K562 (cell line): ENCODE measurements around the gene C6orf47. TPM values are rescaled to one million over a fixed set of nuclear protein-coding genes. Genes with fewer than 3 reads are reported as not detected.
A peak's percentile ranks its signal among the peaks of the same experiment; 100 is the strongest.

Source experiments
- ATAC-seq: fragments of 200-7000 bp; cut with Tn5 transposase; 3 replicates; pipeline ENCODE4 v1.9.1; 2020; ENCODE audit warnings: moderate library complexity
- BruUV-seq: library from RNA; stranded (reverse); fragments of 400-500 nt; replicated peaks from 2 replicates; lab custom pipeline; 2021; lab: Mats Ljungman, UMichigan
- CTCF ChIA-PET: fragments of 300-600 bp; formaldehyde crosslinking; extraction: SDS; loops from one replicate; lab custom pipeline; 2021; ENCODE audit warnings: low intra/inter-chr PET ratio; lab: Yijun Ruan, JAX
- POLR2A ChIA-PET: fragments of 300-600, 350-650 bp; sonication (Branson Sonifier 250); formaldehyde crosslinking; extraction: SDS; loops from one replicate; lab custom pipeline; 2021; ENCODE audit warnings: antibody characterized with exemption, inconsistent platforms; lab: Yijun Ruan, JAX
- DNase-seq, 4 experiments: peaks; one replicate each; pipeline versions ENCODE4 v3.0.0 to v3.0.0-alpha.2; 2011 to 2018; ENCODE audit warnings: low spot score in 3 of 4, mixed read lengths in 3 of 4; ENCODE audit errors: extremely low read depth in 1 of 4
- FAIRE-seq: peaks from 2 replicates; lab custom pipeline; 2011; peaks lifted over from hg19 to GRCh38; lab: Jason Lieb, UNC
- H2AFZ ChIP-seq: 2 replicates; pipeline ENCODE4 v1.6.0; 2011; ENCODE audit warnings: low read depth, low read length, control low read depth, inconsistent platforms
- H3K27ac ChIP-seq: fragments of 200-600 bp; 3 replicates; pipeline ENCODE4 v1.8.0; 2011; ENCODE audit warnings: low read depth, mild to moderate bottlenecking, control low read depth, inconsistent platforms, low read length, moderate library complexity, mixed read lengths; ENCODE audit errors: extremely low read depth
- H3K27me3 ChIP-seq, 2 experiments: fragments of 300-600 bp in 1 of 2; 2 replicates in 1 of 2; 3 replicates in 1 of 2; pipeline versions ENCODE4 v1.6.0 to v1.8.0; 2011; ENCODE audit warnings: inconsistent platforms in 2 of 2, low read length in 2 of 2, mild to moderate bottlenecking in 1 of 2, mixed read lengths in 1 of 2, moderate library complexity in 1 of 2; ENCODE audit not compliant: control insufficient read depth in 2 of 2, insufficient read depth in 2 of 2
- H3K36me3 ChIP-seq: fragments of 300-600 bp; 3 replicates; pipeline ENCODE4 v1.8.0; 2011; ENCODE audit warnings: mild to moderate bottlenecking, low read length, inconsistent platforms; ENCODE audit not compliant: control insufficient read depth, insufficient read depth
- H3K4me1 ChIP-seq, 2 experiments: fragments of 200-600 bp in 1 of 2; replicated peaks in 1 of 2; 2 replicates in 1 of 2; 3 replicates in 1 of 2; pipeline versions ENCODE4 v1.5.1 to v1.8.0; 2011; ENCODE audit warnings: inconsistent platforms in 2 of 2, low read length in 2 of 2, mild to moderate bottlenecking in 1 of 2, mixed read lengths in 1 of 2, moderate library complexity in 1 of 2; ENCODE audit not compliant: control insufficient read depth in 2 of 2, insufficient read depth in 2 of 2
- H3K4me2 ChIP-seq: 2 replicates; pipeline ENCODE4 v1.6.1; 2011; ENCODE audit warnings: low read length, control low read depth, inconsistent platforms, mixed read lengths; ENCODE audit not compliant: insufficient read depth
- H3K4me3 ChIP-seq: fragments of 200-600 bp; sonication (generic), shearing (Covaris generic); 2 replicates; pipeline ENCODE4 v1.5.1; 2016; ENCODE audit warnings: control low read depth, inconsistent platforms
- H3K79me2 ChIP-seq: fragments of 200-600 bp; 3 replicates; pipeline ENCODE4 v1.8.0; 2011; ENCODE audit warnings: low read length, inconsistent platforms; ENCODE audit not compliant: control insufficient read depth, insufficient read depth
- H3K9ac ChIP-seq, 2 experiments: 2 replicates each; pipeline versions ENCODE4 v1.6.0 to v1.6.1; 2011; ENCODE audit warnings: low read depth in 2 of 2, low read length in 2 of 2, control low read depth in 1 of 2, inconsistent platforms in 1 of 2, mild to moderate bottlenecking in 1 of 2, mixed read lengths in 1 of 2; ENCODE audit not compliant: insufficient read depth in 1 of 2
- H3K9me1 ChIP-seq: one replicate; pipeline ENCODE4 v1.6.0; 2011; ENCODE audit warnings: inconsistent platforms, mild to moderate bottlenecking, low read length, moderate library complexity; ENCODE audit not compliant: control insufficient read depth, insufficient read depth
- H3K9me3 ChIP-seq: replicated peaks from 2 replicates; pipeline ENCODE4 v1.5.1; 2011; ENCODE audit warnings: low read depth, low read length, inconsistent platforms; ENCODE audit not compliant: control insufficient read depth, insufficient read depth
- H4K20me1 ChIP-seq: replicated peaks from 2 replicates; pipeline ENCODE4 v1.6.1; 2011; ENCODE audit warnings: low read length, inconsistent platforms, mixed read lengths; ENCODE audit not compliant: control insufficient read depth, insufficient read depth
- ZNF239 ChIP-seq: fragments of 250-450 bp; sonication (Bioruptor Pico); IDR thresholded peaks from 2 replicates; pipeline ENCODE4 v1.4.0; 2020; ENCODE audit warnings: mild to moderate bottlenecking
- WGBS: fragments of 100-300 bp; shearing (Covaris generic); methylation state at CpG from one replicate; pipeline ENCODE4 v1.1.6; 2016; ENCODE audit warnings: low coverage, mixed read lengths; ENCODE audit not compliant: insufficient coverage; ENCODE audit errors: missing lambda C conversion rate; 5-methylcytosine and 5-hydroxymethylcytosine counted together
- in situ Hi-C: fragments of 300-500 bp; cut with MboI; formaldehyde crosslinking; loops from 4 replicates; pipeline ENCODE4 v1.15.0; 2018; ENCODE audit warnings: inconsistent platforms, mixed read lengths
- intact Hi-C: fragments of 100-400 bp; cut with micrococcal nuclease; formaldehyde crosslinking; loops from 2 replicates; pipeline ENCODE4 v1.14.2; 2022
- polyA plus RNA-seq, 8 experiments: library from polyadenylated mRNA; depleted of rRNA in 4 of 8; stranded (reverse) in 5 of 8; unstranded in 3 of 8; fragments of >200 nt; fragmentation: Nextera tagmentation in 2 of 8; fragmentation: Illumina TruSeq in 1 of 8; extraction: Ambion mirVana in 2 of 8; extraction: Trizol in 1 of 8; gene quantifications; 2 replicates each; pipeline versions ENCODE4 v1.2.1 to v1.2.3, GENCODE V29; 2011 to 2014; ENCODE audit warnings: inconsistent platforms in 1 of 8, missing spikeins in 1 of 8
- total RNA-seq, 7 experiments: library from RNA; depleted of rRNA in 6 of 7; stranded (reverse); fragments of >200 nt in 6 of 7; fragmentation: Illumina TruSeq in 2 of 7; extraction: Trizol in 2 of 7; gene quantifications; 2 replicates each; pipeline versions ENCODE4 v1.2.1 to v1.2.3, GENCODE V29; 2011 to 2021; ENCODE audit warnings: low replicate concordance in 1 of 7
- TF ChIP-seq, protein P1 (sequence below): fragments of 450-650 bp; IDR thresholded peaks from 2 replicates; pipeline ENCODE4 v1.6.1; 2017; ENCODE audit warnings: antibody characterized with exemption, mild to moderate bottlenecking
- TF ChIP-seq, protein P2 (sequence below), 3 experiments: fragments of 200-800 bp in 1 of 3; sonication (Bioruptor generic) in 1 of 3; sonication (generic) in 1 of 3; formaldehyde crosslinking in 1 of 3; IDR thresholded peaks; 2 replicates each; pipeline versions ENCODE4 v1.6.1 to v1.8.0; 2016 to 2022; ENCODE audit warnings: mild to moderate bottlenecking in 2 of 3, missing compliant biosample characterization in 2 of 3, missing genetic modification characterization in 2 of 3, missing genetic modification reagents in 1 of 3

The C6orf47 gene
- total and polyA plus RNA-seq, 9 of the 15 experiments (the other 6 are each of a cell fraction or from before 2014, with no cell fraction given): 0.14 to 43.8 (median 27.0) TPM

DNA sequence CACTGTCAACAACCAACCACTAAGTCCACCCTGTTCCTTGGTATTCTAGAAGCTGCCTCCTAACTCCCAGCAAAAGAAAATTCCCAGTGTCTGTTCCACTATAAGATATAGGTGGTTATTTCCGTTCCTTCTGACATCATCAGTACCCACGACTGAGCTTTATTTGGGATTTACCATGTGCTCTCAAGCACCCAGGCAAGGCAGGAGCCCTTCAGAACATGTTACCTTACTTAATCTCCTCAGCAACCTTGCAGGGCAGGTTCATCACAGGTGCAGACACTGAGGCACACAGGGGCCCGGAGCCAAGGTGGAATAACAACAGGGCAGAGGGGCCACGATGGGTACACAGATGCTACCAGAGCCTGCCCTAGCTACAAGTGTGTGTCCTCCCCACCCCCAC, 31.8 kb upstream of the C6orf47 start:
- no peaks in the 10 kb centered on the region for H3K27me3 ChIP-seq
- H3K36me3 ChIP-seq: peaks cover 90% of the 10 kb centered on the region
- H3K9me3 ChIP-seq: no peaks in the 10 kb centered on the region
- no peaks in the 10 kb centered on the region for H3K9me1 ChIP-seq
- ChIA-PET CTCF (no interaction called here), POLR2A (interaction anchor here (0.6 to 7.1 kb wide), 15 partner anchors 8 to 223 kb away, joined by 3 to 158 read pairs (median 4); partner anchors contain the start of genes ABHD16A, CLIC1, GPANK1 and HSPA1A)
- H3K4me2 ChIP-seq: no peak overlapping the region
- peaks cover 50 to 52% of the 10 kb centered on the region in 2 experiments for H3K4me1 ChIP-seq
- no TSS peak for BruUV-seq
- DNase-seq: no peak
- no peak for ATAC-seq
- H3K9ac ChIP-seq: peak overlapping the region in 1 of 2 experiments; percentile 62; a peak in 2 of 4 replicates
- 70% methylated on average over 4 of the region's 4 CpGs for WGBS
- H2AFZ ChIP-seq: no peak overlapping the region
- no peaks in the 10 kb centered on the region for H4K20me1 ChIP-seq
- 0 out of 3 replicates have a peak, but pooled peaks cover under 1% of the 10 kb centered on the region for H3K79me2 ChIP-seq
- in situ Hi-C loops: no loop called here
- TF ChIP-seq, protein P1, sequence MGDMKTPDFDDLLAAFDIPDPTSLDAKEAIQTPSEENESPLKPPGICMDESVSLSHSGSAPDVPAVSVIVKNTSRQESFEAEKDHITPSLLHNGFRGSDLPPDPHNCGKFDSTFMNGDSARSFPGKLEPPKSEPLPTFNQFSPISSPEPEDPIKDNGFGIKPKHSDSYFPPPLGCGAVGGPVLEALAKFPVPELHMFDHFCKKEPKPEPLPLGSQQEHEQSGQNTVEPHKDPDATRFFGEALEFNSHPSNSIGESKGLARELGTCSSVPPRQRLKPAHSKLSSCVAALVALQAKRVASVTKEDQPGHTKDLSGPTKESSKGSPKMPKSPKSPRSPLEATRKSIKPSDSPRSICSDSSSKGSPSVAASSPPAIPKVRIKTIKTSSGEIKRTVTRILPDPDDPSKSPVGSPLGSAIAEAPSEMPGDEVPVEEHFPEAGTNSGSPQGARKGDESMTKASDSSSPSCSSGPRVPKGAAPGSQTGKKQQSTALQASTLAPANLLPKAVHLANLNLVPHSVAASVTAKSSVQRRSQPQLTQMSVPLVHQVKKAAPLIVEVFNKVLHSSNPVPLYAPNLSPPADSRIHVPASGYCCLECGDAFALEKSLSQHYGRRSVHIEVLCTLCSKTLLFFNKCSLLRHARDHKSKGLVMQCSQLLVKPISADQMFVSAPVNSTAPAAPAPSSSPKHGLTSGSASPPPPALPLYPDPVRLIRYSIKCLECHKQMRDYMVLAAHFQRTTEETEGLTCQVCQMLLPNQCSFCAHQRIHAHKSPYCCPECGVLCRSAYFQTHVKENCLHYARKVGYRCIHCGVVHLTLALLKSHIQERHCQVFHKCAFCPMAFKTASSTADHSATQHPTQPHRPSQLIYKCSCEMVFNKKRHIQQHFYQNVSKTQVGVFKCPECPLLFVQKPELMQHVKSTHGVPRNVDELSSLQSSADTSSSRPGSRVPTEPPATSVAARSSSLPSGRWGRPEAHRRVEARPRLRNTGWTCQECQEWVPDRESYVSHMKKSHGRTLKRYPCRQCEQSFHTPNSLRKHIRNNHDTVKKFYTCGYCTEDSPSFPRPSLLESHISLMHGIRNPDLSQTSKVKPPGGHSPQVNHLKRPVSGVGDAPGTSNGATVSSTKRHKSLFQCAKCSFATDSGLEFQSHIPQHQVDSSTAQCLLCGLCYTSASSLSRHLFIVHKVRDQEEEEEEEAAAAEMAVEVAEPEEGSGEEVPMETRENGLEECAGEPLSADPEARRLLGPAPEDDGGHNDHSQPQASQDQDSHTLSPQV: 0 out of 2 replicates have a peak, but pooled peaks have one; percentile 15
- TF ChIP-seq, protein P2, sequence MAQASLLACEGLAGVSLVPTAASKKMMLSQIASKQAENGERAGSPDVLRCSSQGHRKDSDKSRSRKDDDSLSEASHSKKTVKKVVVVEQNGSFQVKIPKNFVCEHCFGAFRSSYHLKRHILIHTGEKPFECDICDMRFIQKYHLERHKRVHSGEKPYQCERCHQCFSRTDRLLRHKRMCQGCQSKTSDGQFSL (CRISPR knock-in tag; IDR thresholded peaks at IDR 0.05): 0 out of 2 replicates have a peak, but pooled peaks have one; percentile 42
- TF ChIP-seq, protein P2 (tag; IDR thresholded peaks at IDR 0.05): 0 out of 4 replicates have a peak, but pooled peaks of 1 of the 2 experiments have one; percentile 0
- no peak for TF ChIP-seq ZNF239
- H3K27ac ChIP-seq: peak overlapping the region; percentile 3; the same call in 1 of the 3 replicates
- no peak overlapping the region for H3K4me3 ChIP-seq
- intact Hi-C loops: no loop called here
- no peak for FAIRE-seq
